H1 (cell line): ENCODE results near the gene TMA7. TPM values are rescaled to one million over a fixed set of nuclear protein-coding genes. Genes with fewer than 3 reads are reported as not detected.

Source experiments
- CEBPB ChIP-seq: IDR thresholded peaks from 2 replicates; pipeline ENCODE4 v1.6.1; 2012; ENCODE audit warnings: low read depth, low read length
- E2F6 ChIP-seq: IDR thresholded peaks from 2 replicates; pipeline ENCODE4 v1.6.1; 2012; ENCODE audit warnings: inconsistent platforms
- NANOG ChIP-seq: IDR thresholded peaks from 2 replicates; pipeline ENCODE4 v1.6.1; 2011; ENCODE audit warnings: low read length, low read depth, mild to moderate bottlenecking, inconsistent platforms; ENCODE audit not compliant: insufficient read depth, poor library complexity, severe bottlenecking
- RAD21 ChIP-seq, 2 experiments: IDR thresholded peaks in 1 of 2; conservative IDR thresholded peaks in 1 of 2; 2 replicates each; pipeline ENCODE4 v1.6.1; 2011; ENCODE audit warnings: low read depth in 2 of 2, low read length in 2 of 2, improper control_type of control experiment in 1 of 2, inconsistent platforms in 1 of 2, mild to moderate bottlenecking in 1 of 2, moderate library complexity in 1 of 2
- polyA plus RNA-seq, 7 experiments: library from polyadenylated mRNA; depleted of rRNA in 3 of 7; stranded (reverse) in 5 of 7; unstranded in 2 of 7; fragments of >200 nt in 5 of 7; fragments of 200-250 nt in 2 of 7; gene quantifications; 1 replicate in 5 of 7; 2 replicates in 1 of 7; 4 replicates in 1 of 7; pipeline versions ENCODE4 v1.2.1 to v1.2.3, GENCODE V29; 2011 to 2013; ENCODE audit warnings: missing spikeins in 2 of 7, mixed read lengths in 2 of 7
- total RNA-seq: library from RNA; stranded (reverse); fragmentation: NEBNext Ultra II Directional; extraction: Animal tissue kit (Norgen Biotek cat#: 25700); gene quantifications from 2 replicates; pipeline ENCODE4 v1.2.1, GENCODE V29; 2021

The TMA7 gene
- total and polyA plus RNA-seq, 2 of the 8 experiments (the other 6 are each of a cell fraction or from before 2014, with no cell fraction given), result 138 to 305 TPM

DNA sequence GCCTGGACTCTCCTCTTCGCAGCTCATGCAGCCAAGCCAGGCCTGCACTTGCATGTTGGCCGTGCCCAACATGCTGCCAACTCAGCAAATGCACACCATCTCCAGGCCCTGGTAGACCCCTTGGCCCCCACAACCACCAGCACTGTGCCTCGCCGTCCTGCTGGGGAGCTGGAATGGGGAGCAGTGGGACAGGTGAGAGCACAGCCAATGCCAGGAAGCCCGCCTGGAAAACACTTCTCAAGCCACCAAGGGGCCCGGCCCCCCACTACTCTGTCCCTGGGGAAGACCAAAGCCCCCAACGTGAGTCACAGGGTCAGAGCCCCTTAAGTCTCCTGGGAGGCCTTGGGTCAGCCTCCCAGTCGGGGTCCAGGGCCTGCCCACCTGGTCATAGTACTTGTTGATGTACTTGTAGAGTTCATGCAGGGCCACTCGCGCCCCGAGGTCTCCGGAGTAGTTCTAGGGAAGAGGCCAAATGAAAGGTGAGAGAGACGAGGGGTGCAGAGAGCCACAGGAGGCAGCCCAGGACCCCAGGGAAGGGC is 34.6 kb upstream of the TMA7 start (continued):
- no peak for TF ChIP-seq E2F6
- TF ChIP-seq CEBPB, result no peak
- TF ChIP-seq RAD21 (IDR thresholded peaks at IDR 0.05 in 1 of 2, conservative IDR thresholded peaks at IDR 0.05 in 1 of 2; ENCODE audit: low read depth in 2 of 2, low read length in 2 of 2), result no peak
- no peak for TF ChIP-seq NANOG
